HepG2 (cell line): ENCODE measurements around the gene ZBTB44. TPM values are rescaled to one million over a fixed set of nuclear protein-coding genes. Genes with fewer than 3 reads are reported as not detected.

Source experiments
- ATAC-seq: fragments of 200-7000 bp; cut with Tn5 transposase; 3 replicates; pipeline ENCODE4 v1.9.1; 2020; ENCODE audit warnings: mild to moderate bottlenecking, moderate library complexity
- BruUV-seq: library from RNA; stranded (reverse); fragments of 400-500 nt; replicated peaks from 2 replicates; lab custom pipeline; 2021; lab: Mats Ljungman, UMichigan
- CTCF ChIA-PET: fragments of 300-600 bp; formaldehyde crosslinking; extraction: SDS; loops from one replicate; lab custom pipeline; 2021; ENCODE audit warnings: low total read pairs, inconsistent platforms, low intra/inter-chr PET ratio; lab: Yijun Ruan, JAX
- POLR2A ChIA-PET: fragments of 350-600 bp; sonication (Branson Sonifier 250); formaldehyde crosslinking; loops from one replicate; lab custom pipeline; 2020; ENCODE audit warnings: antibody characterized with exemption, inconsistent platforms; lab: Yijun Ruan, JAX
- DNase-seq: peaks from one replicate; pipeline ENCODE4 v3.0.0-alpha.2; 2015; ENCODE audit warnings: low spot score
- FAIRE-seq: peaks from 3 replicates; lab custom pipeline; 2011; peaks lifted over from hg19 to GRCh38; lab: Jason Lieb, UNC
- H2AFZ ChIP-seq: one replicate; pipeline ENCODE4 v1.6.1; 2011; ENCODE audit warnings: low read length, inconsistent platforms
- H3K27ac ChIP-seq: fragments of 300-600 bp; 3 replicates; pipeline ENCODE4 v1.8.0; 2011; ENCODE audit warnings: mixed run types, mild to moderate bottlenecking, mixed read lengths, low read length, inconsistent platforms; ENCODE audit not compliant: insufficient read depth; ENCODE audit errors: extremely low read length
- H3K27me3 ChIP-seq, 2 experiments: fragments of 200-600 bp in 1 of 2; 2 replicates in 1 of 2; 3 replicates in 1 of 2; pipeline versions ENCODE4 v1.6.0 to v1.8.0; 2011; ENCODE audit warnings: low read length in 2 of 2, mild to moderate bottlenecking in 2 of 2, moderate library complexity in 2 of 2, inconsistent platforms in 1 of 2; ENCODE audit not compliant: insufficient read depth in 2 of 2, control insufficient read depth in 1 of 2
- H3K36me3 ChIP-seq, 2 experiments: fragments of 200-600 bp in 1 of 2; replicated peaks in 1 of 2; 2 replicates in 1 of 2; 3 replicates in 1 of 2; pipeline versions ENCODE4 v1.5.1 to v1.8.0; 2011; ENCODE audit warnings: low read length in 2 of 2, inconsistent platforms in 1 of 2; ENCODE audit not compliant: insufficient read depth in 2 of 2, control insufficient read depth in 1 of 2
- H3K4me1 ChIP-seq: 2 replicates; pipeline ENCODE4 v1.5.1; 2012; ENCODE audit warnings: low read length, inconsistent platforms; ENCODE audit not compliant: insufficient read depth
- H3K4me2 ChIP-seq: 2 replicates; pipeline ENCODE4 v1.6.0; 2011; ENCODE audit warnings: low read depth, low read length, inconsistent platforms
- H3K4me3 ChIP-seq, 3 experiments: fragments of 200-600 bp in 1 of 3; sonication (generic), shearing (Covaris generic) in 1 of 3; replicated peaks in 1 of 3; 2 replicates each; pipeline ENCODE4 v1.5.1; 2011 to 2016; ENCODE audit warnings: low read length in 3 of 3, inconsistent platforms in 2 of 3, low read depth in 2 of 3, mild to moderate bottlenecking in 2 of 3, control low read depth in 1 of 3, mixed read lengths in 1 of 3; ENCODE audit not compliant: insufficient read depth in 1 of 3
- H3K79me2 ChIP-seq: one replicate; pipeline ENCODE4 v1.6.1; 2011; ENCODE audit warnings: low read length, inconsistent platforms; ENCODE audit not compliant: insufficient read depth
- H3K9ac ChIP-seq: 2 replicates; pipeline ENCODE4 v1.6.0; 2011; ENCODE audit warnings: mild to moderate bottlenecking, low read depth, low read length, inconsistent platforms; ENCODE audit not compliant: insufficient read depth
- H3K9me3 ChIP-seq: 2 replicates; pipeline ENCODE4 v1.5.1; 2012; ENCODE audit warnings: mild to moderate bottlenecking, low read length
- H4K20me1 ChIP-seq: 2 replicates; pipeline ENCODE4 v1.6.0; 2011; ENCODE audit warnings: inconsistent platforms, mild to moderate bottlenecking, low read length, moderate library complexity; ENCODE audit not compliant: insufficient read depth
- KDM4B ChIP-seq: sonication (generic); formaldehyde crosslinking; IDR thresholded peaks from 2 replicates; pipeline ENCODE4 v1.4.0; 2020; ENCODE audit warnings: missing genetic modification reagents
- MXD4 ChIP-seq: IDR thresholded peaks from 2 replicates; pipeline ENCODE4 v1.6.1; 2016; ENCODE audit warnings: mild to moderate bottlenecking, missing biosample characterization, missing genetic modification reagents
- XBP1 ChIP-seq: sonication (generic); formaldehyde crosslinking; IDR thresholded peaks from 2 replicates; pipeline ENCODE4 v1.5.0; 2020; ENCODE audit warnings: missing genetic modification reagents
- ZFX ChIP-seq: sonication (generic); formaldehyde crosslinking; IDR thresholded peaks from 2 replicates; pipeline ENCODE4 v1.4.0; 2020; ENCODE audit warnings: mild to moderate bottlenecking, low read depth, missing genetic modification reagents, moderate library complexity
- ZNF329 ChIP-seq: sonication (generic); formaldehyde crosslinking; IDR thresholded peaks from 2 replicates; pipeline ENCODE4 v1.9.0; 2021; ENCODE audit warnings: low read depth, mild to moderate bottlenecking, missing genetic modification reagents
- ZNF331 ChIP-seq: sonication (generic); formaldehyde crosslinking; IDR thresholded peaks from 2 replicates; pipeline ENCODE4 v1.4.0; 2020; ENCODE audit warnings: missing genetic modification reagents
- ZNF570 ChIP-seq: sonication (generic); formaldehyde crosslinking; IDR thresholded peaks from 2 replicates; pipeline ENCODE4 v1.4.0; 2020; ENCODE audit warnings: mild to moderate bottlenecking, missing genetic modification reagents, borderline replicate concordance
- ZNF644 ChIP-seq: IDR thresholded peaks from 2 replicates; pipeline ENCODE4 v1.6.1; 2016; ENCODE audit warnings: low read depth
- ZNF777 ChIP-seq: sonication (generic); formaldehyde crosslinking; IDR thresholded peaks from 2 replicates; pipeline ENCODE4 v1.4.0; 2020; ENCODE audit warnings: missing genetic modification reagents
- WGBS: methylation state at CpG from one replicate; pipeline ENCODE4 v1.1.6; 2017; ENCODE audit warnings: low lambda C conversion rate; 5-methylcytosine and 5-hydroxymethylcytosine counted together
- in situ Hi-C: cut with HindIII; loops from 2 replicates; pipeline ENCODE4 v1.10.0; 2017; ENCODE audit warnings: low pct_unique_long_range_greater_than_20kb; ENCODE audit not compliant: extremely low pct_ligation_motif_present
- intact Hi-C: fragments of 100-400 bp; cut with micrococcal nuclease; formaldehyde crosslinking; loops from one replicate; pipeline ENCODE4 v1.10.0; 2022; ENCODE audit not compliant: unreplicated experiment
- polyA plus RNA-seq, 8 experiments: library from polyadenylated mRNA; depleted of rRNA in 3 of 8; stranded (reverse) in 7 of 8; unstranded in 1 of 8; fragments of >200 nt; fragmentation: Illumina TruSeq in 4 of 8; extraction: Trizol in 4 of 8; gene quantifications; 2 replicates each; pipeline versions ENCODE4 v1.2.1 to v1.2.3, GENCODE V29; 2011 to 2016; ENCODE audit warnings: low read depth in 4 of 8, missing spikeins in 1 of 8, mixed read lengths in 1 of 8; ENCODE audit not compliant: insufficient read depth in 1 of 8
- total RNA-seq, 5 experiments: library from RNA; depleted of rRNA; stranded (reverse); fragments of >200 nt; fragmentation: Illumina TruSeq; extraction: Trizol; gene quantifications; 2 replicates each; pipeline ENCODE4 v1.2.3, GENCODE V29; 2016; ENCODE audit warnings: low read depth in 1 of 5
- TF ChIP-seq, protein P1 (sequence below): sonication (generic); formaldehyde crosslinking; IDR thresholded peaks from 2 replicates; pipeline ENCODE4 v1.5.0; 2020; ENCODE audit warnings: mild to moderate bottlenecking, missing genetic modification reagents, borderline replicate concordance

The ZBTB44 gene
- total and polyA plus RNA-seq, 2 of the 13 experiments (the other 11 are each of a cell fraction or from before 2014, with no cell fraction given) = 22.8 to 23.6 TPM

DNA sequence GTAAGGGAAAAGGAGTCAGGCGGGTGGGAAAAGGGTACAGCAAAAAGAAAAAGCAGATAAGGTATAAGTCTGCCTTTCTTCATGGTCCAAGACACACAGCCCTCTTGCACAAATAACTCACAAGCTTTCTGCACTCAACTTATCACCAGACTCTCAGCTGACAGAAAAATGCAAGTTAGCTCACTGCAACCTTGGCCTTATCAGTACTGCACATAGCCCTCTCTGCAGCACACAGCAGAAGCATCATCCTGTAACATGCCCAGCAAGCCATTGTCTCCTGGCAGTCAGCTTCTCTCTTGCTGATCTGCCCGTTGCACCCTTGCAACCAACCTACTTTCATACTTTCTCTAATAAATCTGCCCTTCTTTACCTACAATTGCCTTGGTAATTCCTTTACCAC lies 5.8 kb downstream of the ZBTB44 start:
- H3K4me3 ChIP-seq = no peak overlapping the region
- FAIRE-seq (no peak), DNase-seq (no peak), ATAC-seq (peak; percentile 53; the same call in 1 of the 3 replicates)
- H3K36me3 ChIP-seq = peaks cover 0 to 1% of the 10 kb centered on the region in 2 experiments; a peak in 1 of 5 replicates
- H2AFZ ChIP-seq = no peak overlapping the region
- intact Hi-C loops (no loop called here), in situ Hi-C loops (no loop called here)
- 0 out of 2 replicates have a peak, but pooled peaks cover 4% of the 10 kb centered on the region for H4K20me1 ChIP-seq
- peaks cover 37% of the 10 kb centered on the region for H3K4me1 ChIP-seq
- 100% methylated on average over 2 of the region's 2 CpGs for WGBS
- no peak for TF ChIP-seq ZNF329 (CRISPR knock-in tag)
- TF ChIP-seq ZNF570 = no peak
- TF ChIP-seq MXD4 (CRISPR knock-in tag) = no peak
- TF ChIP-seq KDM4B (CRISPR knock-in tag) = no peak
- TF ChIP-seq, protein P1, sequence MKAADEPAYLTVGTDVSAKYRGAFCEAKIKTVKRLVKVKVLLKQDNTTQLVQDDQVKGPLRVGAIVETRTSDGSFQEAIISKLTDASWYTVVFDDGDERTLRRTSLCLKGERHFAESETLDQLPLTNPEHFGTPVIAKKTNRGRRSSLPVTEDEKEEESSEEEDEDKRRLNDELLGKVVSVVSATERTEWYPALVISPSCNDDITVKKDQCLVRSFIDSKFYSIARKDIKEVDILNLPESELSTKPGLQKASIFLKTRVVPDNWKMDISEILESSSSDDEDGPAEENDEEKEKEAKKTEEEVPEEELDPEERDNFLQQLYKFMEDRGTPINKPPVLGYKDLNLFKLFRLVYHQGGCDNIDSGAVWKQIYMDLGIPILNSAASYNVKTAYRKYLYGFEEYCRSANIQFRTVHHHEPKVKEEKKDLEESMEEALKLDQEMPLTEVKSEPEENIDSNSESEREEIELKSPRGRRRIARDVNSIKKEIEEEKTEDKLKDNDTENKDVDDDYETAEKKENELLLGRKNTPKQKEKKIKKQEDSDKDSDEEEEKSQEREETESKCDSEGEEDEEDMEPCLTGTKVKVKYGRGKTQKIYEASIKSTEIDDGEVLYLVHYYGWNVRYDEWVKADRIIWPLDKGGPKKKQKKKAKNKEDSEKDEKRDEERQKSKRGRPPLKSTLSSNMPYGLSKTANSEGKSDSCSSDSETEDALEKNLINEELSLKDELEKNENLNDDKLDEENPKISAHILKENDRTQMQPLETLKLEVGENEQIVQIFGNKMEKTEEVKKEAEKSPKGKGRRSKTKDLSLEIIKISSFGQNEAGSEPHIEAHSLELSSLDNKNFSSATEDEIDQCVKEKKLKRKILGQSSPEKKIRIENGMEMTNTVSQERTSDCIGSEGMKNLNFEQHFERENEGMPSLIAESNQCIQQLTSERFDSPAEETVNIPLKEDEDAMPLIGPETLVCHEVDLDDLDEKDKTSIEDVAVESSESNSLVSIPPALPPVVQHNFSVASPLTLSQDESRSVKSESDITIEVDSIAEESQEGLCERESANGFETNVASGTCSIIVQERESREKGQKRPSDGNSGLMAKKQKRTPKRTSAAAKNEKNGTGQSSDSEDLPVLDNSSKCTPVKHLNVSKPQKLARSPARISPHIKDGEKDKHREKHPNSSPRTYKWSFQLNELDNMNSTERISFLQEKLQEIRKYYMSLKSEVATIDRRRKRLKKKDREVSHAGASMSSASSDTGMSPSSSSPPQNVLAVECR (CRISPR knock-in tag) = no peak
- no peak for TF ChIP-seq ZFX
- TF ChIP-seq XBP1 (CRISPR knock-in tag) = no peak
- TF ChIP-seq ZNF644 = no peak
- TF ChIP-seq ZNF331 (CRISPR knock-in tag) = no peak
- no peak for TF ChIP-seq ZNF777 (CRISPR knock-in tag)
- CTCF ChIA-PET = no interaction called here
- peaks cover 60% of the 10 kb centered on the region for H3K79me2 ChIP-seq
- no TSS peak for BruUV-seq
- H3K4me2 ChIP-seq = no peak overlapping the region
- H3K27ac ChIP-seq = no peak overlapping the region
- peaks cover 5% of the 10 kb centered on the region; the same call in 1 of the 2 replicates for H3K9me3 ChIP-seq
- POLR2A ChIA-PET = no interaction called here
- no peaks in the 10 kb centered on the region for H3K27me3 ChIP-seq
- H3K9ac ChIP-seq = no peak overlapping the region
